ENCODE measurements around the gene MCUR1.
"Not testable (repeated sequence)": the region's sequence is repeated elsewhere in the genome, so short reads cannot be mapped to it uniquely, and the experiment has no call there.

The MCUR1 gene

GRCh38 chr6:13814176-13814937, at the start of gene MCUR1:
TSS of gene MCUR1 (minus strand) at chr6:13814557. CDS start at chr6:13814429, 128 bp downstream.
- no peak for DNase-seq (ENCODE audit: low read depth)

- no peak for DNase-seq (ENCODE audit: low read depth)
These were observed 49.4 kb upstream of the MCUR1 start for GRCh38 chr6:13863699-13864155.

- DNase-seq (ENCODE audit: low read depth), result not testable (repeated sequence)
These were observed 46.3 kb upstream of the MCUR1 start for GRCh38 chr6:13860556-13861185.

- no peak for DNase-seq (ENCODE audit: low read depth)
These were observed 45.7 kb upstream of the MCUR1 start for GRCh38 chr6:13859871-13860555.

GRCh38 chr6:13854716-13855250, 40.4 kb upstream of the MCUR1 start:
- no peak for DNase-seq (ENCODE audit: low read depth)

GRCh38 chr6:13853871-13854270, 39.5 kb upstream of the MCUR1 start:
- no peak for DNase-seq (ENCODE audit: low read depth)

- DNase-seq (ENCODE audit: low read depth), result no peak
These were observed 37.4 kb upstream of the MCUR1 start for GRCh38 chr6:13851803-13852202.

- DNase-seq (ENCODE audit: low read depth), result no peak
These were observed 37.0 kb upstream of the MCUR1 start for GRCh38 chr6:13851330-13851729.

- not testable (repeated sequence) for DNase-seq (ENCODE audit: low read depth)
These were observed 36.3 kb upstream of the MCUR1 start for GRCh38 chr6:13850690-13851089.

GRCh38 chr6:13848522-13849150, 34.3 kb upstream of the MCUR1 start:
- DNase-seq (ENCODE audit: low read depth), result no peak

GRCh38 chr6:13847326-13848050, 33.1 kb upstream of the MCUR1 start:
- DNase-seq (ENCODE audit: low read depth), result no peak

- DNase-seq (ENCODE audit: low read depth), result no peak
These were observed 32.5 kb upstream of the MCUR1 start for GRCh38 chr6:13846841-13847240.

GRCh38 chr6:13841936-13842335, 27.6 kb upstream of the MCUR1 start:
- DNase-seq (ENCODE audit: low read depth), result no peak

- no peak for DNase-seq (ENCODE audit: low read depth)
These were observed 24.3 kb upstream of the MCUR1 start for GRCh38 chr6:13838616-13839015.

- no peak for DNase-seq (ENCODE audit: low read depth)
These were observed 21.8 kb upstream of the MCUR1 start for GRCh38 chr6:13836170-13836569.

GRCh38 chr6:13834790-13835189, 20.4 kb upstream of the MCUR1 start:
- DNase-seq (ENCODE audit: low read depth), result no peak

GRCh38 chr6:13834018-13834417, 19.7 kb upstream of the MCUR1 start:
- DNase-seq (ENCODE audit: low read depth), result not testable (repeated sequence)

- no peak for DNase-seq (ENCODE audit: low read depth)
These were observed 18.4 kb upstream of the MCUR1 start for GRCh38 chr6:13832778-13833177.

- DNase-seq (ENCODE audit: low read depth), result no peak
These were observed 17.3 kb upstream of the MCUR1 start for GRCh38 chr6:13831615-13832014.

GRCh38 chr6:13830803-13831202, 16.4 kb upstream of the MCUR1 start:
- no peak for DNase-seq (ENCODE audit: low read depth)

GRCh38 chr6:13829419-13829818, 15.1 kb upstream of the MCUR1 start:
- not testable (repeated sequence) for DNase-seq (ENCODE audit: low read depth)
